Retina (tissue), 1 donor: ENCODE measurements around the gene SERTAD1.
A peak's percentile ranks its signal among the peaks of the same experiment; 100 is the strongest.
"Not testable (repeated sequence)": the region's sequence is repeated elsewhere in the genome, so short reads cannot be mapped to it uniquely, and the experiment has no call there.

ENCODE experiments used
- DNase-seq: peaks from one replicate; pipeline ENCODE4 v3.0.0-alpha.2; 2016

SERTAD1 gene

GRCh38 chr19:40450664-40451063 is 24.9 kb upstream of the SERTAD1 start:
- no peak for DNase-seq

DNA sequence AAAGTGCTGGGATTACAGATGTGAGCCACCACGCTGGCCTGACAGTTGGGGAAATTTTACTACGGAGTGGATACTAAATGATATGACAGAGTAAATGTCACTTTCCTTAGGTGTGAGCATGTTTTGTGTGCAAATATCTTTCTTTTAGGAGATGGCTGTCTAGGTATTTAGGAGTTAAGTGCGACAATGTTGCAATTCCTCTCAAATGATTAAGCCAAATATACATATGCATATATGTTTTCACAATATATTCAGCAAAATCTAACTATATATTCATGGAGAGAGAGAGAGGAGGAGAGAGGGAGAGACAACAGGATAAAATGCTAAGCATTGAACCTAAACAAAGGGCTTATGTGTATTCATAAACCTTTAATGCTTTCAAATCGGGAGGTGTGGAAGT is 23.7 kb upstream of the SERTAD1 start:
- no peak for DNase-seq

- DNase-seq, result no peak
Measured at GRCh38 chr19:40446263-40446784, 20.5 kb upstream of the SERTAD1 start.

- DNase-seq, result no peak
Measured at GRCh38 chr19:40445780-40446262, 20.0 kb upstream of the SERTAD1 start.

DNA sequence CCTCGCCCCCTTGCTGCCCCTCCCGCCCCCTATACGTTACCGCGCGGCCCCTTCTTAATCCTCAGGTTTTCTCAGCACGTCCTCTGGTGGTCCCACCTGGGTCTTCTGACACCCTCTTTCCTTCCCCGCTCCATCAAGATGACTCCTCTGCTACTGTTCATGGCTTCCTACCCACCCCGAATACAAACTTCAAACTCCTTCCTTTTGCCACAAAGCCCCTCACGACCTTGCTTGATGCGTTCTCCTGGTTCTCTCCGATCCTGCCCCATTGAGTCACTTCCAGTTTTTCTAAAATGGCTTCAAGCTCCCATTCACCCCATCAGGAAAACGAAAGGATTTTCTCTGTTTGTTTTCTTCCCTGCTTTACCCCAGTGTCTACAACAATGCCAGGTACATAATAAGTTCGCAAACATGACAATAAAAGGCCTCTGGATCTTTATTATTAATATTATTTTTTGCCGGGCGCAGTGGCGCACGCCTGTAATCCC is 19.1 kb upstream of the SERTAD1 start:
- no peak for DNase-seq

DNA sequence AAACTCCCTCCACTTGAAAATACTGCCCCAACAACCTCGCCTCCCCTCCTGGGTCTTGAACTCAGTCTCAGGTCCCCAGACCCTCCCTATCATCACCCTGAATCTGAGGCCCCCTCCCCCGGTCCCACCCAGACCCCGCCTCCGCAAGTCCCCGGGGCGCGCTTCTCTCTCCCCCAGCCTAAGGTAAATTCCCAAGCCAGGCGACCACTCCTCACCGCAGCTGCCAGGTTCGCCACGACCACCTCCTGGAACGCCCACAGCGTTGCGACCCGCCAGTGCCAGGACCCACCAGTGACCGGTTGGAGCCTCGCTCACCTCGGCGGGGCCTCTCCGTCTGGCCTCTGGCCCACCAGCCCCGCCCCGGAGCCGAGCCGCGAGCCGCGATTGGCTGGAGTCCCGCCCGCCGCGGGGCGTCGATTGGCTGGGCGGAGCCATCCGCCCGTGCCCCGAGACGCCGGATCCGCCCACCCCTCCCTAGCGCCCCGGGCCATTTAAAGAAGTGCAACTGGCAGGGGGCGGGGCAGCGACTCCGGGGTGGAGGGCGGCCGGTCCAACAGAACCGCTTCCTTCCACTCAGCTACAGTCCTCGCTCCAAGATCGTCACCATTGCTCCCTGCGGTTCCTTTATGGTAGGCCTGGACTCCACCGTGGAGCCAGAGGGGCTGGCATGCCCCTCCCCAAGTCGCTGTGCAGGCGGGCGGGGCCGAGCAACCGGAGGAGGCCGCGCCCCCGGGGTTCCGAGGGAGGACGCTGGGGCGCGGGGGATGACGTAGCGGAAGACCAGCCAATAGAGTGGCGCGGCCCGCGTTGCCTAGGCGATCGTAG is 18.4 kb upstream of the SERTAD1 start, which contains the start of gene SERTAD3:
TSS of gene SERTAD3 (minus strand) at position 336 of the 825 bp plus-strand sequence. CDS start 2,255 bp downstream, outside the sequence.
- DNase-seq, result peak; percentile 99

DNA sequence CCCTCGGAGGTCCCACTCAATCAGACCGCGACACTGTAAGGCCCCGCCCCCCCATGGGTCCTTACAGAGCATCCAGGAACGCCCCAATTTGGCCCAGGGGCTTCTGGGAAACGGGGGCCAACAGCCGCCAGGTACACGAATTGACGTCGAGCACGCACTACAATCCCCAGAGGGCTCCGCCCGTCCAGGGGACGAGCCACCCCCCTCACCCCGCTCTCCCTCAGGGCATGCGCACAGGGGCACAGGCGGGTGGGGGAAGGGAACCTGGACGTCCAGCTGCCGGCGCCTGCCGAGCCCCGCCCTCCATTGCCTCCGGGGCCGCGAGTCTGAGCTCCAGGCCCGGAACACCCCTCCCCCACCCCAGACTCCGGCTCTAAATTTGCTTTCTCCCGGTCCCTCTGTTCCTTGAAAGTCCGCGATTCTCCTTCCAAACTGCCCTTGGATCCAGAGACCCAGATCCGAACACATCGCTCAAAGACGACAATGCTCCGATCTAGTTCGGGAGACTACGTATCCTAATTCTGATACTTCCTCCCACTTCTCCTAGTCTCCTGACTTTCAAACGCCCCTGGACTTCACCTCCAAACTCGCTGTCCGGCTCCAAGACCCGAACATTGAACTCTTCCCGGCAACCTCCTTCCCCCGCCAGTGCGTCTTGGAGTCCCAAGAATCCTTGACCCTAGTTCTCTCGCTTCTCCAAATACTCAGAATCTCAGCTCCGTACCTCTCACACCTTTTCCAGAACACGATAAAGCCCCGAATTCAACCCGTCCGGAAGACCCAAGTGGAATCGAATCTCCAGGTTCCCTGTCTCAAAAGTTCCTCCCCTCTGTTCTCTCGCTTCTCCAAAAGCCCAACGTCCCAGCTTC is 17.6 kb upstream of the SERTAD1 start:
- DNase-seq, result peak; percentile 96

- no peak for DNase-seq
Measured at GRCh38 chr19:40442328-40443130, 16.7 kb upstream of the SERTAD1 start.

DNA sequence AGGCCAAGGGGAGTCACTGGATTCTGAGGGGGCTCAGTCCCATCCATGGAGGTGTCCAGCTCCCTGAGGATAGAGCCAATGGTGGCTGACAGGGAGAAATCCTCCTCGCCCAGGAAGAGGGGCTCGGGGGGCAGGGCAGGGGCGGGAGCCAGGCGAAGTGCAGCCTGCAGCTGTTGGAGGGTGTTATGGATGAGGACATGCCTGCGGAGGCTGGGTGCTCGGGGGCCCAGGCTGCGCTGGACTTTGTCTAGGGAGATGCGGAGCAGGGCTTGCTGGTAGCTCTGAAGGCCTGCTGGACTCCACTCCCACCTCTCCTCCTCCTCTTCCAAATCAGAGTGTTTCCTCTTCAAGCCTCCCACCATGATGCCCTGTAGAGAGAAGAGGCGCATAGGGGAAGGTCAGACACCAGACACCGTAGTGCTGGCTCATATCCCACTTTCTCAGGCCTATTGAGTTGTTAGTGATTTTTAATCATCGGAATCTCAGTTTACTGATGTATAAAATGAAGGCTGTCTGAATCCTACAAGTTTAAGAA is 16.0 kb upstream of the SERTAD1 start:
- no peak for DNase-seq

GRCh38 chr19:40438284-40438683 is 12.5 kb upstream of the SERTAD1 start:
- no peak for DNase-seq

DNA sequence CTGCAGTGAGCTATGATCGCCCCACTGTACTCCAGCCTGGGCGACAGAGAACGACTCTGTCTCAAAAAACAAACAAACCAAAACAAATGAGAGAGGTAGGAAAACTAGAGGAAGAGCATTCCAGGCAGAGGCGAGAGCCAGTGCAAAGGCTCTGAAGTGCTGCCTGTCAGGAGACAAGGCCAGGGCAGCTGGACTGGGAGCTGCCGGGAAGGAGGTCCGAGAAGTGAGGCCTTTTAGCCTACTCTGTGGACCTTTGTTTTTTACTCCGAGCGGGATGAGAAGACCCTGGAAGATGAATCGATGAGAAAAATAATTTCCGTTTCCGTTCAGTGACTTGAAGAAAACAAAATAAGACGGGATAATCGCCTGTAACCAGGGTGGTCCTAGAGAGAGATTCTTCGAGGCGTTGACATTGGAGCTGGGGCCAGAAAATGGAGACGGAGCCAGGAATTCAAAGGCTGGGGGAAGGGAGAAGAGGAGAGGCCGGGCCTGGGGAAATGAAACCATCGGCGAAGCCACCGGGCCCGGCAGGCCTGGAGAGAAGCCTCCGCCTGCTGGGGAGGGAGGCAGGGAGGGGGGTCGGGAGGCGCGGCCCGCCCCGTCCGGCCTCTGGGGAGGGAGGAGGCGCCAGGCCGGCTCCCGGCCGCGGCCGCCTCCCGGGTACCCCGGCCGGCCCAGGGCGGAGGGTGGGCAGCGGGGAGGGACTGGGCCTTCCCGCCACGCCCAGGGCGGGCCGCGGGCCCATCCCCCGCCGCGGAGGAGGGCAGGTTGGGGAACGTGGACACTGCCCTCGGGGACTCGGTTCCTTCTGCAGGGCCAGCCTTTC is 7.8 kb upstream of the SERTAD1 start:
- DNase-seq, result peak; percentile 86

GRCh38 chr19:40432760-40433159 is 7.0 kb upstream of the SERTAD1 start:
- DNase-seq, result not testable (repeated sequence)

GRCh38 chr19:40431698-40432097 is 5.9 kb upstream of the SERTAD1 start:
- no peak for DNase-seq

DNA sequence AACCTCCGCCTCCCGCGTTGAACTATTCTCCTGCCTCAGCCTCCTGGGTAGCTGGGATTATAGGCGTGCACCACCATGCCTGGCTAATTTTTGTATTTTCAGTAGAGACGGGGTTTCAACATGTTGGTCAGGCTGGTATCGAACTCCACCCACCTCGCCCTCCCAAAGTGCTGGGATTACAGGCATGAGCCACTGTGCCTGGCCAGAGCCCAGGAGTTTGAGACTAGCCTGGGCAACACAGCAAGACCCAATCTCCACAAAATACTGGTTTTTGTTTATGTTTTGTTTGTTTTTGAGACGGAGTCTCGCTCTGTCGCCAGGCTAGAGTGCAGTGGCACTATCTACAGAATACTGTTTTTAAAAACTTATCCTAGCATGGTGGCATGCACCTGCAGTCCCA is 4.5 kb upstream of the SERTAD1 start:
- not testable (repeated sequence) for DNase-seq

DNA sequence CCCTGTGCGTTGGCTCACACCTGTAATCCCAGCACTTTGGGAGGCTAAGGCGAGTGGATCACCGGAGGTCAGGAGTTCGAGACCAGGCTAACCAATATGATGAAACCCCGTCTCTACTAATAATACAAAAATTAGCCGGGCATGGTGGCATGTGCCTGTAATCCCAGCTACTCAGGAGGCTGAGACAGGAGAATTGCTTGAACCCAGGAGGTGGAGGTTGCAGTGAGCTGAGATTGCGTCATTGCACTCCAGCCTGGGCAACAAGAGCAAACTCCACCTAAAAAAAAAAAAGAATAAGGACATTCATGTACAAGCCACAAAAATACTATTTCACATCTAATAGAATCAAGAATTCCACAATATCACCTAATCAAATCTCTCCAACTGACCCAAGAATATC is 2.4 kb upstream of the SERTAD1 start:
- not testable (repeated sequence) for DNase-seq

DNA sequence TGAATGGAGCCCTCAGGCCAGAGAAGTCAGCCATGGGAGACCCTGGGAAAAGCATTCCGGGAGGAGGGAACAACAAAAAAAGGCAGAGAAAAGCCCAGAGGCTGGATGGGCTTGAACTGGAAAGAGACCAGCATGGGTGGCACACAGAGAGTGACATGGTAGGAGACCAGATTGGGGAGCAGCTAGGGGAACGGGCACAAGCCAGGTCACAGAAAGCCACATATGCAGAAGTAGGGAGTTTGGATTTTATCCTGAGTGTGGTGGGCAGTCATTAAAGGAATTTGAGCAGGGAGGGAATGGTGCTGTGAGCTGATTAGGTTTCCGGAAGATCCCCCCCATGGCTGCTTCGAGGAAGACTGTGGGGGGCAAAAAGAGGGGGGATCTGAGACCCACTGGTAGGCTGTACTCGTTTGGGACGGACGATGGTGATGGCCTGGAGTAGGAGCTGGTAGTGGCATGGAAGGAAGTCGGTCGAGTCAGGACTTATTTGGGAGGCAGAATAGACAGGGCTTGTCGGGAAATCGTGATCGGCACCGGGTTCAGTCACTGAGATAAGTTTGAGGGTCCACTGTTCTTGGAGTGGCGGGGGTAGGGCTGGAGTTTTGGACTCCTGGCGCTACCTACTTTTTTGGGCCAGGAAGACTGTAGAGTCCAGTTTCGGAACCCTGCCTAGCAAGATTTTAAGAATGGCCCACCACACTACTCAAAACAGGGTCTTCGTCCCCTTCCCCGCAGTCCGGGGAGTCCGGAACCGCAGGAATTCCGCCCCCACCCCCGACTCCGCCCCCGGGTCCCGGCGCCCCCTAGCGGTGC is 949 bp downstream of the SERTAD1 start:
- peak; percentile 42 for DNase-seq

DNA sequence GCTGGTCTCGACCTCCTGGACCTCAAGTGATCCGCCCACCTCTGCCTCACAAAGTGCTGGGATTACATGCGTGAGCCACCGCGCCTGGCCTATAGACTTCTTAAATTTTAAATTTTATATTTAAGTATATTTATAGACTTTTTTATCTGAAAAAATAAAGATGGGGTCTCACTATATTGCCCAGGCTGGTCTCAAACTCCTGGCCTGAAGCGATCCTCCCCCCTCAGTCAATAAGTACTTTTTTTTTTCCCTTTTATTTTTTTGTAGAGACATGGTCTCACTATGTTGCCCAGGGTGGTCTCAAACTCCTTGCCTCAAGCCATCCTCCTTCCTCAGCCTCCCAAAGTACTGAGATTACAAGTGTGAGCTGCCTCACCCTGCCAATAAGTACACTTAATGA is 1.9 kb downstream of the SERTAD1 start:
- no peak for DNase-seq

- no peak for DNase-seq
Measured at GRCh38 chr19:40422748-40423566, 2.8 kb downstream of the SERTAD1 start.
